Frontal cortex (tissue), 4 donors: ENCODE data around the gene CCDC175. TPM values are rescaled to one million over a fixed set of nuclear protein-coding genes. Genes with fewer than 3 reads are reported as not detected.

Experiments used
- DNase-seq, 2 donors: peaks; one replicate each; pipeline ENCODE4 v3.0.0; 2012; ENCODE audit warnings: low spot score in 2 of 2
- FAIRE-seq: peaks from 2 replicates; lab custom pipeline; 2012; peaks lifted over from hg19 to GRCh38; lab: Jason Lieb, UNC
- total RNA-seq: library from RNA; depleted of rRNA; stranded (reverse); fragments of >200 nt; gene quantifications from one replicate; pipeline ENCODE4 v1.2.3, GENCODE V29; 2014
- donor health status: control.
- donor health status: control.
- donor health status: control.

CCDC175 gene
- total RNA-seq = 2.0 TPM

GRCh38 chr14:59576332-59577294 lies at the start of gene CCDC175:
Gene CCDC175, minus strand, starts transcription at chr14:59576812. Its CDS starts 37 bp downstream, at chr14:59576775.
- DNase-seq (peak; percentile 38 to 79), FAIRE-seq (no peak)

GRCh38 chr14:59622631-59623030 lies 46.0 kb upstream of the CCDC175 start:
- DNase-seq = no peak
- no peak for FAIRE-seq

- FAIRE-seq = no peak
- no peak for DNase-seq
Measured at GRCh38 chr14:59619061-59619460, 42.4 kb upstream of the CCDC175 start.

GRCh38 chr14:59601056-59601455 lies 24.4 kb upstream of the CCDC175 start:
- no peak for FAIRE-seq

GRCh38 chr14:59600211-59600945 lies 23.8 kb upstream of the CCDC175 start:
- FAIRE-seq (no peak), DNase-seq (no peak)

More at GRCh38 chr14:59601056-59601455, 24.4 kb upstream of the CCDC175 start:
- DNase-seq = no peak

- FAIRE-seq (no peak), DNase-seq (no peak)
Measured at GRCh38 chr14:59595071-59595470, 18.5 kb upstream of the CCDC175 start.

GRCh38 chr14:59591641-59592370 lies 15.2 kb upstream of the CCDC175 start:
- FAIRE-seq (no peak), DNase-seq (no peak)

- DNase-seq (no peak), FAIRE-seq (no peak)
Measured at GRCh38 chr14:59588101-59588500, 11.5 kb upstream of the CCDC175 start.

GRCh38 chr14:59585891-59586554 lies 9.4 kb upstream of the CCDC175 start:
- DNase-seq (no peak), FAIRE-seq (no peak)

- no peak for FAIRE-seq
- no peak for DNase-seq
Measured at GRCh38 chr14:59583755-59584154, 7.1 kb upstream of the CCDC175 start.

GRCh38 chr14:59582845-59583509 lies 6.4 kb upstream of the CCDC175 start:
- no peak for FAIRE-seq
- DNase-seq = no peak

GRCh38 chr14:59582161-59582560 lies 5.5 kb upstream of the CCDC175 start:
- DNase-seq (no peak), FAIRE-seq (no peak)

- no peak for FAIRE-seq
- DNase-seq = no peak
Measured at GRCh38 chr14:59580911-59581310, 4.3 kb upstream of the CCDC175 start.

GRCh38 chr14:59570122-59570521 lies 6.5 kb downstream of the CCDC175 start:
- no peak for DNase-seq
- no peak for FAIRE-seq

- DNase-seq = no peak
- no peak for FAIRE-seq
Measured at GRCh38 chr14:59566725-59567124, 9.9 kb downstream of the CCDC175 start.

GRCh38 chr14:59566296-59566695 lies 10.3 kb downstream of the CCDC175 start:
- DNase-seq (no peak), FAIRE-seq (no peak)

GRCh38 chr14:59565087-59565486 lies 11.5 kb downstream of the CCDC175 start:
- FAIRE-seq (no peak), DNase-seq (no peak)

GRCh38 chr14:59564366-59564765 lies 12.2 kb downstream of the CCDC175 start:
- DNase-seq = no peak
- no peak for FAIRE-seq

GRCh38 chr14:59547310-59547709 lies 29.3 kb downstream of the CCDC175 start:
- FAIRE-seq (no peak), DNase-seq (no peak)
